Neural cell (in vitro differentiated cells): Measurements from ENCODE around the gene TNFAIP1. TPM values are rescaled to one million over a fixed set of nuclear protein-coding genes. Genes with fewer than 3 reads are reported as not detected.

Experiments used
- H2AFZ ChIP-seq: fragments of 200-600, 300-800 bp; sonication (generic), shearing (Covaris generic); 2 replicates; pipeline ENCODE4 v1.6.0; 2014; ENCODE audit warnings: low read depth, mild to moderate bottlenecking, antibody characterized with exemption, low read length, moderate library complexity
- H3F3A ChIP-seq: fragments of 200-600 bp; shearing (Covaris generic); 2 replicates; pipeline ENCODE4 v1.6.1; 2016; ENCODE audit warnings: mild to moderate bottlenecking, moderate library complexity, mixed read lengths, antibody characterized with exemption, low read length; ENCODE audit not compliant: insufficient read depth, poor library complexity, severe bottlenecking
- H3K27ac ChIP-seq: fragments of 200-600, 300-800 bp; sonication (generic), shearing (Covaris generic); 2 replicates; pipeline ENCODE4 v1.5.1; 2014; ENCODE audit warnings: mild to moderate bottlenecking, low read length, moderate library complexity
- H3K27me3 ChIP-seq: fragments of 300-800, 200-600 bp; sonication (generic), shearing (Covaris generic); 2 replicates; pipeline ENCODE4 v1.6.0; 2014; ENCODE audit warnings: mild to moderate bottlenecking, low read depth, low read length, moderate library complexity; ENCODE audit not compliant: insufficient read depth
- H3K36me3 ChIP-seq: fragments of 300-800, 200-600 bp; sonication (generic), shearing (Covaris generic); 2 replicates; pipeline ENCODE4 v1.5.1; 2014; ENCODE audit warnings: mild to moderate bottlenecking, antibody characterized with exemption, low read length, moderate library complexity; ENCODE audit not compliant: insufficient read depth
- H3K4me2 ChIP-seq: fragments of 300-800, 200-600 bp; sonication (generic), shearing (Covaris generic); 2 replicates; pipeline ENCODE4 v1.6.0; 2014; ENCODE audit warnings: mild to moderate bottlenecking, low read length
- H3K4me3 ChIP-seq: fragments of 300-800, 200-600 bp; sonication (generic), shearing (Covaris generic); 2 replicates; pipeline ENCODE4 v1.5.1; 2014; ENCODE audit warnings: mild to moderate bottlenecking, low read length, moderate library complexity
- H3K79me2 ChIP-seq: fragments of 200-600 bp; shearing (Covaris generic); replicated peaks from 2 replicates; pipeline ENCODE4 v1.6.0; 2014; ENCODE audit warnings: mild to moderate bottlenecking, low read length, moderate library complexity; ENCODE audit not compliant: insufficient read depth
- H3K9ac ChIP-seq: fragments of 300-800, 200-600 bp; sonication (generic), shearing (Covaris generic); 2 replicates; pipeline ENCODE4 v1.6.1; 2016; ENCODE audit warnings: mild to moderate bottlenecking, low read length, mixed read lengths
- H3K9me2 ChIP-seq: fragments of 200-600 bp; shearing (Covaris generic); 2 replicates; pipeline ENCODE4 v1.6.1; 2016; ENCODE audit warnings: mild to moderate bottlenecking, low read length, mixed read lengths; ENCODE audit not compliant: insufficient read depth
- H3K9me3 ChIP-seq: fragments of 200-600, 300-800 bp; sonication (generic), shearing (Covaris generic); 2 replicates; pipeline ENCODE4 v1.6.1; 2016; ENCODE audit warnings: mild to moderate bottlenecking, mixed run types, low read length, moderate library complexity, mixed read lengths
- H4K20me1 ChIP-seq: fragments of 200-600 bp; shearing (Covaris generic); 2 replicates; pipeline ENCODE4 v1.6.1; 2016; ENCODE audit warnings: mild to moderate bottlenecking, mixed run types; ENCODE audit not compliant: insufficient read depth
- CTCF ChIP-seq: fragments of 450-650 bp; IDR thresholded peaks from 2 replicates; pipeline ENCODE4 v1.5.1; 2014; ENCODE audit warnings: antibody characterized with exemption, mild to moderate bottlenecking, moderate library complexity; ENCODE audit not compliant: poor library complexity, severe bottlenecking
- EP300 ChIP-seq: fragments of 450-650 bp; conservative IDR thresholded peaks from 2 replicates; pipeline ENCODE4 v1.6.1; 2014; ENCODE audit warnings: antibody characterized with exemption, mild to moderate bottlenecking, moderate library complexity; ENCODE audit not compliant: poor library complexity, severe bottlenecking
- EZH2 ChIP-seq: fragments of 200-600, 300-800 bp; shearing (Covaris generic), sonication (generic); IDR thresholded peaks from 2 replicates; pipeline ENCODE4 v1.6.1; 2014; ENCODE audit warnings: antibody characterized with exemption, low read length, borderline replicate concordance, mild to moderate bottlenecking; ENCODE audit not compliant: insufficient read depth, poor library complexity, severe bottlenecking
- MXI1 ChIP-seq: fragments of 450-650 bp; conservative IDR thresholded peaks from 2 replicates; pipeline ENCODE4 v1.6.1; 2014; ENCODE audit warnings: antibody characterized with exemption, mild to moderate bottlenecking; ENCODE audit not compliant: poor library complexity, severe bottlenecking
- POLR2AphosphoS5 ChIP-seq: IDR thresholded peaks from 2 replicates; pipeline ENCODE4 v1.6.1; 2012
- RAD21 ChIP-seq: fragments of 450-650 bp; conservative IDR thresholded peaks from 2 replicates; pipeline ENCODE4 v1.6.1; 2014; ENCODE audit warnings: antibody characterized with exemption, mild to moderate bottlenecking, moderate library complexity
- REST ChIP-seq: IDR thresholded peaks from 2 replicates; pipeline ENCODE4 v1.6.1; 2012; ENCODE audit warnings: borderline replicate concordance
- SMC3 ChIP-seq: fragments of 450-650 bp; conservative IDR thresholded peaks from 2 replicates; pipeline ENCODE4 v1.6.1; 2014; ENCODE audit warnings: antibody characterized with exemption, mild to moderate bottlenecking, moderate library complexity; ENCODE audit not compliant: poor library complexity
- TAF1 ChIP-seq: IDR thresholded peaks from 2 replicates; pipeline ENCODE4 v1.6.1; 2012; ENCODE audit warnings: low read depth
- polyA plus RNA-seq: library from polyadenylated mRNA; depleted of rRNA; stranded (reverse); fragments of >200 nt; gene quantifications from 2 replicates; pipeline ENCODE4 v1.2.3, GENCODE V29; 2014

Gene TNFAIP1
- polyA plus RNA-seq, 1 donor from 2014 or later = 40.8 TPM

GRCh38 chr17:28333083-28333746, 2.3 kb upstream of the TNFAIP1 start:
- Histone ChIP-seq H3K79me2 (peaks cover 42% of the 10 kb centered on the region), H3K9me2 (no peaks in the 10 kb centered on the region), H3K36me3 (no peaks in the 10 kb centered on the region), H2AFZ (no peak overlapping the region), H3K27ac (no peak overlapping the region), H4K20me1 (no peaks in the 10 kb centered on the region), H3F3A (no peaks in the 10 kb centered on the region), H3K9ac (no peak overlapping the region), H3K9me3 (no peaks in the 10 kb centered on the region), H3K4me2 (no peak overlapping the region), H3K27me3 (no peaks in the 10 kb centered on the region), H3K4me3 (peak overlapping the region; percentile 88)
- no peak for TF ChIP-seq TAF1
- no peak for TF ChIP-seq SMC3
- TF ChIP-seq RAD21 = no peak
- TF ChIP-seq REST = no peak
- TF ChIP-seq EP300 = no peak
- no peak for TF ChIP-seq MXI1
- no peak for TF ChIP-seq EZH2
- TF ChIP-seq POLR2AphosphoS5 = no peak
- TF ChIP-seq CTCF = no peak

- Histone ChIP-seq H4K20me1 (no peaks in the 10 kb centered on the region), H3K9me2 (no peaks in the 10 kb centered on the region), H3K9ac (peak overlapping the region; percentile 87), H3K79me2 (peaks cover 48% of the 10 kb centered on the region), H3K4me2 (peak overlapping the region; percentile 99), H3K36me3 (no peaks in the 10 kb centered on the region), H3K9me3 (no peaks in the 10 kb centered on the region), H3K27ac (no peak overlapping the region), H3F3A (no peaks in the 10 kb centered on the region), H3K27me3 (no peaks in the 10 kb centered on the region), H2AFZ (no peak overlapping the region), H3K4me3 (peak overlapping the region; percentile 88)
- no peak for TF ChIP-seq TAF1
- no peak for TF ChIP-seq REST
- TF ChIP-seq SMC3 = no peak
- no peak for TF ChIP-seq MXI1
- no peak for TF ChIP-seq RAD21
- TF ChIP-seq CTCF = no peak
- no peak for TF ChIP-seq EZH2
- no peak for TF ChIP-seq EP300
- TF ChIP-seq POLR2AphosphoS5 = no peak
Measured at GRCh38 chr17:28334171-28334570, 1.4 kb upstream of the TNFAIP1 start.
